Measurements from ENCODE around the gene NFASC. TPM values are rescaled to one million over a fixed set of nuclear protein-coding genes. Genes with fewer than 3 reads are reported as not detected.

NFASC gene
- total RNA-seq, 1 donor from 2014 or later: 29.6 TPM

- H3K9me3 Mint-ChIP-seq (ENCODE audit: unreplicated experiment): no peaks in the 10 kb centered on the region
- H3K27ac ChIP-seq (ENCODE audit: low read depth, low read length): no peak overlapping the region
- no peaks in the 10 kb centered on the region for H3K36me3 Mint-ChIP-seq (ENCODE audit: low read depth, unreplicated experiment)
- no peaks in the 10 kb centered on the region for H3K27me3 ChIP-seq (ENCODE audit: insufficient read depth, low read length)
- no peaks in the 10 kb centered on the region for H4K20me1 ChIP-seq (ENCODE audit: insufficient read depth, low read length)
- peaks cover 14% of the 10 kb centered on the region for H3K4me1 ChIP-seq (ENCODE audit: insufficient read depth, low read length)
- DNase-seq (ENCODE audit: low read depth) (no peak), FAIRE-seq (no peak)
- H3K79me2 ChIP-seq (ENCODE audit: insufficient read depth, low read length): no peaks in the 10 kb centered on the region
- H3K36me3 ChIP-seq (ENCODE audit: insufficient read depth, low read length): no peaks in the 10 kb centered on the region
- no peak overlapping the region for H3K9ac ChIP-seq (ENCODE audit: low read length)
- TF ChIP-seq EZH2 (IDR thresholded peaks at IDR 0.05; ENCODE audit: insufficient read depth, low read length): no peak
- no peak for TF ChIP-seq CTCF (IDR thresholded peaks at IDR 0.05; ENCODE audit: insufficient read depth, low read depth, low read length)
- H3K9me3 ChIP-seq (ENCODE audit: insufficient read depth, low read depth, low read length): no peaks in the 10 kb centered on the region
- H3K27ac Mint-ChIP-seq (ENCODE audit: unreplicated experiment): no peak overlapping the region
- no peak overlapping the region for H3K4me2 ChIP-seq (ENCODE audit: low read length)
- H3K4me3 ChIP-seq (ENCODE audit: insufficient read depth, low read depth, low read length): no peak overlapping the region
- no peak overlapping the region for H2AFZ ChIP-seq (ENCODE audit: low read depth, low read length)
- H3K27me3 Mint-ChIP-seq (ENCODE audit: low read depth, unreplicated experiment): no peaks in the 10 kb centered on the region
- no peak overlapping the region for H3K4me3 Mint-ChIP-seq (ENCODE audit: unreplicated experiment)
- H3K4me1 Mint-ChIP-seq (ENCODE audit: low read depth, unreplicated experiment): peaks cover 21% of the 10 kb centered on the region
Observed at GRCh38 chr1:204889681-204890383, 19.2 kb downstream of the NFASC start.

GRCh38 chr1:204891860-204892259, 21.2 kb downstream of the NFASC start:
- no peak overlapping the region for H3K4me3 ChIP-seq (ENCODE audit: insufficient read depth, low read depth, low read length)
- no peak overlapping the region for H3K27ac ChIP-seq (ENCODE audit: low read depth, low read length)
- no peaks in the 10 kb centered on the region for H4K20me1 ChIP-seq (ENCODE audit: insufficient read depth, low read length)
- no peak for TF ChIP-seq EZH2 (IDR thresholded peaks at IDR 0.05; ENCODE audit: insufficient read depth, low read length)
- no peak for TF ChIP-seq CTCF (IDR thresholded peaks at IDR 0.05; ENCODE audit: insufficient read depth, low read depth, low read length)
- H3K9me3 ChIP-seq (ENCODE audit: insufficient read depth, low read depth, low read length): no peaks in the 10 kb centered on the region
- Mint-ChIP-seq H3K4me3 (ENCODE audit: unreplicated experiment) (no peak overlapping the region), H3K27ac (ENCODE audit: unreplicated experiment) (no peak overlapping the region), H3K4me1 (ENCODE audit: low read depth, unreplicated experiment) (peaks cover 21% of the 10 kb centered on the region), H3K27me3 (ENCODE audit: low read depth, unreplicated experiment) (no peaks in the 10 kb centered on the region), H3K36me3 (ENCODE audit: low read depth, unreplicated experiment) (no peaks in the 10 kb centered on the region), H3K9me3 (ENCODE audit: unreplicated experiment) (no peaks in the 10 kb centered on the region)
- DNase-seq (ENCODE audit: low read depth) (peak; percentile 53), FAIRE-seq (no peak)
- no peak overlapping the region for H3K9ac ChIP-seq (ENCODE audit: low read length)
- peaks cover 11% of the 10 kb centered on the region for H3K4me1 ChIP-seq (ENCODE audit: insufficient read depth, low read length)
- H3K4me2 ChIP-seq (ENCODE audit: low read length): no peak overlapping the region
- H2AFZ ChIP-seq (ENCODE audit: low read depth, low read length): no peak overlapping the region
- H3K27me3 ChIP-seq (ENCODE audit: insufficient read depth, low read length): no peaks in the 10 kb centered on the region
- no peaks in the 10 kb centered on the region for H3K36me3 ChIP-seq (ENCODE audit: insufficient read depth, low read length)
- no peaks in the 10 kb centered on the region for H3K79me2 ChIP-seq (ENCODE audit: insufficient read depth, low read length)

GRCh38 chr1:204894031-204894430, 23.4 kb downstream of the NFASC start:
- DNase-seq (ENCODE audit: low read depth) (peak; percentile 46), FAIRE-seq (no peak)

More at GRCh38 chr1:204894031-204894430, 23.4 kb downstream of the NFASC start:
- H3K4me1 Mint-ChIP-seq (ENCODE audit: low read depth, unreplicated experiment): peaks cover 13% of the 10 kb centered on the region
- H3K36me3 Mint-ChIP-seq (ENCODE audit: low read depth, unreplicated experiment): peaks cover 2% of the 10 kb centered on the region
- no peaks in the 10 kb centered on the region for H3K9me3 Mint-ChIP-seq (ENCODE audit: unreplicated experiment)
- no peaks in the 10 kb centered on the region for H3K27me3 Mint-ChIP-seq (ENCODE audit: low read depth, unreplicated experiment)
- Histone ChIP-seq H3K4me1 (ENCODE audit: insufficient read depth, low read length) (no peaks in the 10 kb centered on the region), H3K27me3 (ENCODE audit: insufficient read depth, low read length) (no peaks in the 10 kb centered on the region), H4K20me1 (ENCODE audit: insufficient read depth, low read length) (no peaks in the 10 kb centered on the region), H3K27ac (ENCODE audit: low read depth, low read length) (no peak overlapping the region), H2AFZ (ENCODE audit: low read depth, low read length) (no peak overlapping the region), H3K9ac (ENCODE audit: low read length) (no peak overlapping the region), H3K9me3 (ENCODE audit: insufficient read depth, low read depth, low read length) (no peaks in the 10 kb centered on the region), H3K4me3 (ENCODE audit: insufficient read depth, low read depth, low read length) (no peak overlapping the region), H3K4me2 (ENCODE audit: low read length) (no peak overlapping the region), H3K79me2 (ENCODE audit: insufficient read depth, low read length) (no peaks in the 10 kb centered on the region), H3K36me3 (ENCODE audit: insufficient read depth, low read length) (no peaks in the 10 kb centered on the region)
- H3K4me3 Mint-ChIP-seq (ENCODE audit: unreplicated experiment): no peak overlapping the region
- TF ChIP-seq CTCF (IDR thresholded peaks at IDR 0.05; ENCODE audit: insufficient read depth, low read depth, low read length): no peak
- no peak for TF ChIP-seq EZH2 (IDR thresholded peaks at IDR 0.05; ENCODE audit: insufficient read depth, low read length)
- H3K27ac Mint-ChIP-seq (ENCODE audit: unreplicated experiment): no peak overlapping the region

Data from astrocyte (in vitro differentiated cells and primary cell).